Measurements from ENCODE around the gene IL27RA. TPM values are rescaled to one million over a fixed set of nuclear protein-coding genes. Genes with fewer than 3 reads are reported as not detected.
"Not testable (repeated sequence)": the region's sequence is repeated elsewhere in the genome, so short reads cannot be mapped to it uniquely, and the experiment has no call there.

IL27RA gene
- total RNA-seq, 2 experiments from 2014 or later = 46.5 to 48.2 TPM

- ATAC-seq = no peak
- TF ChIP-seq, protein P1, sequence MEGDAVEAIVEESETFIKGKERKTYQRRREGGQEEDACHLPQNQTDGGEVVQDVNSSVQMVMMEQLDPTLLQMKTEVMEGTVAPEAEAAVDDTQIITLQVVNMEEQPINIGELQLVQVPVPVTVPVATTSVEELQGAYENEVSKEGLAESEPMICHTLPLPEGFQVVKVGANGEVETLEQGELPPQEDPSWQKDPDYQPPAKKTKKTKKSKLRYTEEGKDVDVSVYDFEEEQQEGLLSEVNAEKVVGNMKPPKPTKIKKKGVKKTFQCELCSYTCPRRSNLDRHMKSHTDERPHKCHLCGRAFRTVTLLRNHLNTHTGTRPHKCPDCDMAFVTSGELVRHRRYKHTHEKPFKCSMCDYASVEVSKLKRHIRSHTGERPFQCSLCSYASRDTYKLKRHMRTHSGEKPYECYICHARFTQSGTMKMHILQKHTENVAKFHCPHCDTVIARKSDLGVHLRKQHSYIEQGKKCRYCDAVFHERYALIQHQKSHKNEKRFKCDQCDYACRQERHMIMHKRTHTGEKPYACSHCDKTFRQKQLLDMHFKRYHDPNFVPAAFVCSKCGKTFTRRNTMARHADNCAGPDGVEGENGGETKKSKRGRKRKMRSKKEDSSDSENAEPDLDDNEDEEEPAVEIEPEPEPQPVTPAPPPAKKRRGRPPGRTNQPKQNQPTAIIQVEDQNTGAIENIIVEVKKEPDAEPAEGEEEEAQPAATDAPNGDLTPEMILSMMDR (IDR thresholded peaks at IDR 0.05) = no peak
- Mint-ChIP-seq H3K4me3 (no peak within 1 kb of the TSS), H3K27ac (no peak within 1 kb of the TSS), H3K4me1 (ENCODE audit: low read depth) (peaks cover 16% of the 10 kb centered on the region), H3K36me3 (ENCODE audit: low read depth) (peaks cover 5% of the 10 kb centered on the region), H3K9me3 (no peaks in the 10 kb centered on the region), H3K27me3 (no peaks in the 10 kb centered on the region)
- POLR2A ChIA-PET = no interaction called here
- DNase-seq = no peak
- CTCF ChIA-PET = interaction anchor here (1.3 to 1.5 kb wide), 2 partner anchors 15 to 87 kb away, joined by 3 to 6 read pairs; no protein-coding TSS in a partner anchor
- intact Hi-C loops (cut with micrococcal nuclease) = no loop called here
Measured at GRCh38 chr19:14027856-14028450, 3.6 kb upstream of the IL27RA start, which contains the start of gene RLN3. TSS of gene RLN3 (plus strand) at chr19:14028148. CDS start at chr19:14028205, 57 bp downstream.

DNA sequence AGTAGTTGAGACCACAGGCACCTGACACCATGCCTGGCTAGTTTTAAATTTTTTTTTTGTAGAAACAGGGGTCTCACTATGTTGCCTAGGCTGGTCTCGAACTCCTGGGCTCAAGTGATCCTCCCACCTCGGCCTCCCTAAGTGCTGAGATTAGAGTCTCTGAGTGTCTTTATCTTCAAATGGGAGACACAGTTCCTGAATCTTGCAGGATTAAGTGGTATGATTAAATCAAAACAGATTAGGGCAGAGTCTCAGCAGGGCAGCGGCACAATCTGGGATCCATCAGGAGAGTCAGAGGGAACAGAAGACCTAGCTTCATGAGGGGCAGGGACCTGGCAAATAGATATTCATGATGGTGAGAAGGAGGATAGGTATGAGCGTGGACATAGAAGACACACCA is 2.7 kb upstream of the IL27RA start:
- H3K4me1 Mint-ChIP-seq (ENCODE audit: low read depth) = peaks cover 13% of the 10 kb centered on the region
- TF ChIP-seq, protein P1 (IDR thresholded peaks at IDR 0.05) = no peak
- H3K27ac Mint-ChIP-seq = no peak overlapping the region
- H3K27me3 Mint-ChIP-seq = no peaks in the 10 kb centered on the region
- intact Hi-C loops (cut with micrococcal nuclease) = no loop called here
- H3K9me3 Mint-ChIP-seq = no peaks in the 10 kb centered on the region
- ATAC-seq (no peak), DNase-seq (no peak)
- ChIA-PET POLR2A (no interaction called here), CTCF (interaction anchor here (0.8 to 1.5 kb wide), 4 partner anchors 14 to 108 kb away, joined by 3 to 6 read pairs (median 4); partner anchors contain the start of gene ASF1B)
- peaks cover 7% of the 10 kb centered on the region for H3K36me3 Mint-ChIP-seq (ENCODE audit: low read depth)
- no peak overlapping the region for H3K4me3 Mint-ChIP-seq

GRCh38 chr19:14030997-14031718 is 404 bp upstream of the IL27RA start:
- Mint-ChIP-seq H3K4me3 (peak overlapping the region; percentile 94), H3K27me3 (no peaks in the 10 kb centered on the region), H3K4me1 (ENCODE audit: low read depth) (peaks cover 19% of the 10 kb centered on the region), H3K9me3 (no peaks in the 10 kb centered on the region), H3K36me3 (ENCODE audit: low read depth) (peaks cover 12% of the 10 kb centered on the region), H3K27ac (peak overlapping the region; percentile 93)
- intact Hi-C loops (cut with micrococcal nuclease) = loop anchor here (10.0 kb wide), 1 partner anchor 146 kb away; no protein-coding TSS in a partner anchor
- DNase-seq (no peak), ATAC-seq (no peak)
- POLR2A ChIA-PET = interaction anchor here (0.6 to 2.8 kb wide), 18 partner anchors 10 to 185 kb away, joined by 3 to 18 read pairs (median 4); partner anchors contain the start of gene RFX1
- TF ChIP-seq, protein P1 (IDR thresholded peaks at IDR 0.05) = no peak
- CTCF ChIA-PET = interaction anchor here (0.5 to 2.2 kb wide), 27 partner anchors 9 to 863 kb away, joined by 3 to 14 read pairs (median 4); partner anchors contain the start of genes DCAF15, MISP3 and RFX1

GRCh38 chr19:14033946-14034345 is 2.4 kb downstream of the IL27RA start:
- H3K9me3 Mint-ChIP-seq = no peaks in the 10 kb centered on the region
- no peaks in the 10 kb centered on the region for H3K27me3 Mint-ChIP-seq
- TF ChIP-seq, protein P1 (IDR thresholded peaks at IDR 0.05) = no peak
- no peak for ATAC-seq
- no peak for DNase-seq
- H3K27ac Mint-ChIP-seq = peak overlapping the region; percentile 69
- peak overlapping the region; percentile 38 for H3K4me3 Mint-ChIP-seq
- ChIA-PET CTCF (interaction anchor here (0.9 to 1.6 kb wide), 3 partner anchors 9 to 40 kb away, joined by 3 read pairs; no protein-coding TSS in a partner anchor), POLR2A (no interaction called here)
- H3K36me3 Mint-ChIP-seq (ENCODE audit: low read depth) = peaks cover 22% of the 10 kb centered on the region
- peaks cover 25% of the 10 kb centered on the region for H3K4me1 Mint-ChIP-seq (ENCODE audit: low read depth)
- intact Hi-C loops (cut with micrococcal nuclease) = loop anchor here (10.0 kb wide), 1 partner anchor 149 kb away; no protein-coding TSS in a partner anchor

GRCh38 chr19:14035159-14035558 is 3.6 kb downstream of the IL27RA start:
- not testable (repeated sequence) for ATAC-seq, H3K4me3 Mint-ChIP-seq, DNase-seq, H3K27ac Mint-ChIP-seq, H3K9me3 Mint-ChIP-seq, H3K27me3 Mint-ChIP-seq
- peaks cover 32% of the 10 kb centered on the region for H3K36me3 Mint-ChIP-seq (ENCODE audit: low read depth)
- CTCF ChIA-PET = interaction anchor here (0.9 to 1.4 kb wide), 3 partner anchors 12 to 36 kb away, joined by 3 to 4 read pairs (median 3); no protein-coding TSS in a partner anchor
- intact Hi-C loops (cut with micrococcal nuclease) = loop anchor here (10.0 kb wide), 1 partner anchor 150 kb away; no protein-coding TSS in a partner anchor
- POLR2A ChIA-PET = interaction anchor here (1.0 kb wide), 1 partner anchor 42 kb away, joined by 3 read pairs; no protein-coding TSS in a partner anchor
- H3K4me1 Mint-ChIP-seq (ENCODE audit: low read depth) = peaks cover 25% of the 10 kb centered on the region

Data from activated CD8-positive, alpha-beta T cell treated with anti-CD3 and anti-CD28 coated beads for 36 hours (primary cell).